ENCODE measurements around the gene ABLIM2.

GRCh38 chr4:8090312-8090711, 68.3 kb downstream of the ABLIM2 start:
- TF ChIP-seq, protein P1, sequence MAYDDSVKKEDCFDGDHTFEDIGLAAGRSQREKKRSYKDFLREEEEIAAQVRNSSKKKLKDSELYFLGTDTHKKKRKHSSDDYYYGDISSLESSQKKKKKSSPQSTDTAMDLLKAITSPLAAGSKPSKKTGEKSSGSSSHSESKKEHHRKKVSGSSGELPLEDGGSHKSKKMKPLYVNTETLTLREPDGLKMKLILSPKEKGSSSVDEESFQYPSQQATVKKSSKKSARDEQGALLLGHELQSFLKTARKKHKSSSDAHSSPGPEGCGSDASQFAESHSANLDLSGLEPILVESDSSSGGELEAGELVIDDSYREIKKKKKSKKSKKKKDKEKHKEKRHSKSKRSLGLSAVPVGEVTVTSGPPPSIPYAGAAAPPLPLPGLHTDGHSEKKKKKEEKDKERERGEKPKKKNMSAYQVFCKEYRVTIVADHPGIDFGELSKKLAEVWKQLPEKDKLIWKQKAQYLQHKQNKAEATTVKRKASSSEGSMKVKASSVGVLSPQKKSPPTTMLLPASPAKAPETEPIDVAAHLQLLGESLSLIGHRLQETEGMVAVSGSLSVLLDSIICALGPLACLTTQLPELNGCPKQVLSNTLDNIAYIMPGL (CRISPR knock-in tag; IDR thresholded peaks at IDR 0.05; ENCODE audit: borderline replicate concordance in 1 of 2, low read depth in 1 of 2) = no peak
- TF ChIP-seq MYC (CRISPR knock-in tag; IDR thresholded peaks at IDR 0.05; ENCODE audit: borderline replicate concordance) (no peak), CTCF (CRISPR knock-in tag; IDR thresholded peaks at IDR 0.05) (no peak)
- TF ChIP-seq, protein P2, sequence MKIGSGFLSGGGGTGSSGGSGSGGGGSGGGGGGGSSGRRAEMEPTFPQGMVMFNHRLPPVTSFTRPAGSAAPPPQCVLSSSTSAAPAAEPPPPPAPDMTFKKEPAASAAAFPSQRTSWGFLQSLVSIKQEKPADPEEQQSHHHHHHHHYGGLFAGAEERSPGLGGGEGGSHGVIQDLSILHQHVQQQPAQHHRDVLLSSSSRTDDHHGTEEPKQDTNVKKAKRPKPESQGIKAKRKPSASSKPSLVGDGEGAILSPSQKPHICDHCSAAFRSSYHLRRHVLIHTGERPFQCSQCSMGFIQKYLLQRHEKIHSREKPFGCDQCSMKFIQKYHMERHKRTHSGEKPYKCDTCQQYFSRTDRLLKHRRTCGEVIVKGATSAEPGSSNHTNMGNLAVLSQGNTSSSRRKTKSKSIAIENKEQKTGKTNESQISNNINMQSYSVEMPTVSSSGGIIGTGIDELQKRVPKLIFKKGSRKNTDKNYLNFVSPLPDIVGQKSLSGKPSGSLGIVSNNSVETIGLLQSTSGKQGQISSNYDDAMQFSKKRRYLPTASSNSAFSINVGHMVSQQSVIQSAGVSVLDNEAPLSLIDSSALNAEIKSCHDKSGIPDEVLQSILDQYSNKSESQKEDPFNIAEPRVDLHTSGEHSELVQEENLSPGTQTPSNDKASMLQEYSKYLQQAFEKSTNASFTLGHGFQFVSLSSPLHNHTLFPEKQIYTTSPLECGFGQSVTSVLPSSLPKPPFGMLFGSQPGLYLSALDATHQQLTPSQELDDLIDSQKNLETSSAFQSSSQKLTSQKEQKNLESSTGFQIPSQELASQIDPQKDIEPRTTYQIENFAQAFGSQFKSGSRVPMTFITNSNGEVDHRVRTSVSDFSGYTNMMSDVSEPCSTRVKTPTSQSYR (CRISPR knock-in tag; IDR thresholded peaks at IDR 0.05; ENCODE audit: borderline replicate concordance) = no peak

All from HepG2 (cell line).